GM10266 (cell line): Measurements from ENCODE around the gene MMP14.

ENCODE experiments used
- DNase-seq: peaks from one replicate; pipeline ENCODE4 v3.0.0; 2012; ENCODE audit errors: extremely low spot score
- CTCF ChIP-seq: IDR thresholded peaks from 2 replicates; pipeline ENCODE4 v1.5.1; 2012; ENCODE audit warnings: mild to moderate bottlenecking, low read depth; ENCODE audit not compliant: control insufficient read depth, insufficient read depth; ENCODE audit errors: missing control alignments

Gene MMP14

GRCh38 chr14:22884738-22885523 is 48.5 kb downstream of the MMP14 start:
- peak; percentile 9 for DNase-seq
- no peak for TF ChIP-seq CTCF

GRCh38 chr14:22885975-22886374 is 49.6 kb downstream of the MMP14 start:
- TF ChIP-seq CTCF: no peak
- DNase-seq: no peak

GRCh38 chr14:22886500-22887259 is 50.3 kb downstream of the MMP14 start:
- DNase-seq: peak; percentile 91
- TF ChIP-seq CTCF: peak; percentile 44

GRCh38 chr14:22887260-22887989 is 51.0 kb downstream of the MMP14 start:
- TF ChIP-seq CTCF: no peak
- DNase-seq: peak; percentile 78

GRCh38 chr14:22887990-22888378 is 51.6 kb downstream of the MMP14 start:
- TF ChIP-seq CTCF: no peak
- DNase-seq: peak; percentile 67

- no peak for TF ChIP-seq CTCF
- no peak for DNase-seq
Observed at GRCh38 chr14:22888662-22889061, 52.3 kb downstream of the MMP14 start.

- TF ChIP-seq CTCF: no peak
- no peak for DNase-seq
Observed at GRCh38 chr14:22890416-22890815, 54.0 kb downstream of the MMP14 start.
